HL-60 (cell line): Measurements from ENCODE around the gene TP53TG5.

ENCODE experiments used
- DNase-seq, 2 experiments: peaks; one replicate each; pipeline ENCODE4 v3.0.0-alpha.2; 2010 to 2020; ENCODE audit warnings: low read depth in 1 of 2, low spot score in 1 of 2
- H3K27ac ChIP-seq: fragments of 250-450 bp; sonication (Bioruptor Pico); replicated peaks from 2 replicates; pipeline ENCODE4 v1.5.1; 2020; ENCODE audit warnings: mild to moderate bottlenecking, moderate library complexity
- H3K27me3 ChIP-seq: fragments of 250-450 bp; sonication (Bioruptor Pico); 2 replicates; pipeline ENCODE4 v1.5.1; 2021; ENCODE audit warnings: mild to moderate bottlenecking, moderate library complexity; ENCODE audit not compliant: insufficient read depth, poor library complexity, severe bottlenecking
- H3K4me3 ChIP-seq: replicated peaks from 2 replicates; pipeline ENCODE4 v1.5.1; 2011; ENCODE audit warnings: mild to moderate bottlenecking, control low read depth, low read length; ENCODE audit not compliant: insufficient read depth
- GABPA ChIP-seq: IDR thresholded peaks from 2 replicates; pipeline ENCODE4 v1.6.1; 2012; ENCODE audit warnings: low read depth
- POLR2AphosphoS5 ChIP-seq: IDR thresholded peaks from 2 replicates; pipeline ENCODE4 v1.6.1; 2012; ENCODE audit warnings: low read depth
- SPI1 ChIP-seq: IDR thresholded peaks from 2 replicates; pipeline ENCODE4 v1.6.1; 2012; ENCODE audit warnings: low read depth, mild to moderate bottlenecking, borderline replicate concordance
- TF ChIP-seq, protein P1 (sequence below): IDR thresholded peaks from one replicate; pipeline ENCODE4 v1.5.1; 2011; ENCODE audit warnings: low read length, control low read depth, inconsistent platforms; ENCODE audit not compliant: insufficient read depth
- TF ChIP-seq, protein P2 (sequence below): IDR thresholded peaks from 2 replicates; pipeline ENCODE4 v1.6.1; 2012; ENCODE audit warnings: low read depth; ENCODE audit not compliant: insufficient replicate concordance

Gene TP53TG5

DNA sequence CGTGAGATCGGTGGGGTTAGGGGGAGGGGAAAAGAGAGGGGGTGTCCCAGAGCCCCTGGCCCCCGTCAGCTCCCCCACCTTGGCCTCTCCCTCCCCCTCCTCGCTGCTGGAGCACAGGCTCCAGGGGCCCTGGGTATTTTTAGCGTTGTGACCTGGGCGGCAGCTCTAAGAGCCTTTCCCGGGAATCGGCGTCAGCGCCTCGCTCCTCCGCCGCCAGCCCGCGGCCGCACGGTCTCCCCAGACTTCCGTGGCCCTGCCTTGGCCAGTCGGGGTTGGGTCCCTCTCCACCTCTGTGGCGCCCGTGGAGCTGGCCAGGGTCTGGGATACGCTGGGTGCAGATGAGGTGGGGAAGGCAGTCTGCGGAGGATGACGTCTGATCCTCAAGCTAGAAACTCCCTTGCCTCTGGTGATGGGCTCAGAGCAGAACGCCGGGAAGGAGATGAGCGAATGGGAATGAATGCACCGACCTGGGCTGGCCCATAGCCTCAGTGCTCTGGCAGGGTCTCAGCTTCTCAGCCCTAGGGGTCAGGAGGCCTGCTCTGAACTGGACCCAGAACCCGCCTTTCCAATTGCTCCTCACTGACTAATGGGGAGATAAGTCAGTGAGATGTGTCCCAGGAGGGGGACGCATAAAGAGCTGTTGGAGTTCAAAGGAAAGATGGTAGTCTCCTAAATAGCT lies 29.1 kb upstream of the TP53TG5 start:
- DNase-seq = no peak
- no peak overlapping the region for H3K27ac ChIP-seq
- TF ChIP-seq GABPA (no peak), POLR2AphosphoS5 (no peak), SPI1 (no peak)
- TF ChIP-seq, protein P1, sequence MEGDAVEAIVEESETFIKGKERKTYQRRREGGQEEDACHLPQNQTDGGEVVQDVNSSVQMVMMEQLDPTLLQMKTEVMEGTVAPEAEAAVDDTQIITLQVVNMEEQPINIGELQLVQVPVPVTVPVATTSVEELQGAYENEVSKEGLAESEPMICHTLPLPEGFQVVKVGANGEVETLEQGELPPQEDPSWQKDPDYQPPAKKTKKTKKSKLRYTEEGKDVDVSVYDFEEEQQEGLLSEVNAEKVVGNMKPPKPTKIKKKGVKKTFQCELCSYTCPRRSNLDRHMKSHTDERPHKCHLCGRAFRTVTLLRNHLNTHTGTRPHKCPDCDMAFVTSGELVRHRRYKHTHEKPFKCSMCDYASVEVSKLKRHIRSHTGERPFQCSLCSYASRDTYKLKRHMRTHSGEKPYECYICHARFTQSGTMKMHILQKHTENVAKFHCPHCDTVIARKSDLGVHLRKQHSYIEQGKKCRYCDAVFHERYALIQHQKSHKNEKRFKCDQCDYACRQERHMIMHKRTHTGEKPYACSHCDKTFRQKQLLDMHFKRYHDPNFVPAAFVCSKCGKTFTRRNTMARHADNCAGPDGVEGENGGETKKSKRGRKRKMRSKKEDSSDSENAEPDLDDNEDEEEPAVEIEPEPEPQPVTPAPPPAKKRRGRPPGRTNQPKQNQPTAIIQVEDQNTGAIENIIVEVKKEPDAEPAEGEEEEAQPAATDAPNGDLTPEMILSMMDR = no peak
- TF ChIP-seq, protein P2, sequence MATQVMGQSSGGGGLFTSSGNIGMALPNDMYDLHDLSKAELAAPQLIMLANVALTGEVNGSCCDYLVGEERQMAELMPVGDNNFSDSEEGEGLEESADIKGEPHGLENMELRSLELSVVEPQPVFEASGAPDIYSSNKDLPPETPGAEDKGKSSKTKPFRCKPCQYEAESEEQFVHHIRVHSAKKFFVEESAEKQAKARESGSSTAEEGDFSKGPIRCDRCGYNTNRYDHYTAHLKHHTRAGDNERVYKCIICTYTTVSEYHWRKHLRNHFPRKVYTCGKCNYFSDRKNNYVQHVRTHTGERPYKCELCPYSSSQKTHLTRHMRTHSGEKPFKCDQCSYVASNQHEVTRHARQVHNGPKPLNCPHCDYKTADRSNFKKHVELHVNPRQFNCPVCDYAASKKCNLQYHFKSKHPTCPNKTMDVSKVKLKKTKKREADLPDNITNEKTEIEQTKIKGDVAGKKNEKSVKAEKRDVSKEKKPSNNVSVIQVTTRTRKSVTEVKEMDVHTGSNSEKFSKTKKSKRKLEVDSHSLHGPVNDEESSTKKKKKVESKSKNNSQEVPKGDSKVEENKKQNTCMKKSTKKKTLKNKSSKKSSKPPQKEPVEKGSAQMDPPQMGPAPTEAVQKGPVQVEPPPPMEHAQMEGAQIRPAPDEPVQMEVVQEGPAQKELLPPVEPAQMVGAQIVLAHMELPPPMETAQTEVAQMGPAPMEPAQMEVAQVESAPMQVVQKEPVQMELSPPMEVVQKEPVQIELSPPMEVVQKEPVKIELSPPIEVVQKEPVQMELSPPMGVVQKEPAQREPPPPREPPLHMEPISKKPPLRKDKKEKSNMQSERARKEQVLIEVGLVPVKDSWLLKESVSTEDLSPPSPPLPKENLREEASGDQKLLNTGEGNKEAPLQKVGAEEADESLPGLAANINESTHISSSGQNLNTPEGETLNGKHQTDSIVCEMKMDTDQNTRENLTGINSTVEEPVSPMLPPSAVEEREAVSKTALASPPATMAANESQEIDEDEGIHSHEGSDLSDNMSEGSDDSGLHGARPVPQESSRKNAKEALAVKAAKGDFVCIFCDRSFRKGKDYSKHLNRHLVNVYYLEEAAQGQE = no peak
- no peaks in the 10 kb centered on the region for H3K27me3 ChIP-seq
- no peak overlapping the region for H3K4me3 ChIP-seq

DNA sequence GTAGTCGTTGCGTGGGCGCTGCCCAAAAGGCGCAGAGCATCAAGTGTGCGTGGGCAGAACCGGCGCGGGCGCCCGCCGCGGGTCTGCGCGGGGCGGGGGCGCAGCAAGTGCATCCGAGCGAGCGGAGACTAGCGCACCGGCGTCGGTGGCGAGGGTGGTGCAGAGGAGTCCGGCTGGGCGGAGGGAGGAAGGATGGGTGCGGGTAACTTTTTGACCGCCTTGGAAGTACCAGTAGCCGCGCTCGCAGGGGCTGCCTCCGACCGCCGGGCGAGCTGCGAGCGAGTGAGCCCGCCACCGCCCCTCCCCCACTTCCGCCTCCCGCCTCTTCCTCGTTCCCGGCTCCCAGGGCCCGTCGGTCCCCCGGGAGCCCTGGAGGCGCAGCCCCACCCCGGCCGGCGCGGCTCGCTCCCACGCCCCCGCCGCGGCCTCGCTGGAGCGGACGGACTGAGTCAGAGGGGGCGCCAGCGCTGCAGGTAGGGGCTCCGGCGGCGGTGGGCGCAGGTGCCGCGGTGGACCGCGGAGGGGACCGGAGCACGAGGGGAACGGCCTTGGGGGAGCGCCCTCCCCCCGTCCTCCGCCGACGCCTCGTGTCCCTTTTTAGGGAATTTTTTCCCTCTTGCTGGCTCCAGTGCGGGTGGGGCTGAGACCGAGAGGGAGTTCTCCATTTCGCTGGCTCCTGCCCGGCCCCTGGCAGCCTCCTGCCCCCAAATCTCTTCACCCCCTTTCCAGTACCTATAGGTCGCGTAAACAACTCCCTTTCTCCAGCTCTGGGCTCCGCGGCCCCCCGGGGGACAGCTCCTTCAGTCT lies 28.3 kb upstream of the TP53TG5 start:
- H3K4me3 ChIP-seq = peak overlapping the region; percentile 67
- DNase-seq = peak; percentile 38 to 62

More for the DNA sequence above, 28.3 kb upstream of the TP53TG5 start:
- peak overlapping the region; percentile 34 for H3K27ac ChIP-seq
- H3K27me3 ChIP-seq = no peaks in the 10 kb centered on the region
- TF ChIP-seq, protein P2 = peak; percentile 55
- TF ChIP-seq GABPA = no peak
- TF ChIP-seq, protein P1 = no peak
- TF ChIP-seq SPI1 = no peak
- no peak for TF ChIP-seq POLR2AphosphoS5
